ENCODE results near the gene PIKFYVE.
"Not testable (repeated sequence)": the region's sequence is repeated elsewhere in the genome, so short reads cannot be mapped to it uniquely, and the experiment has no call there.

Gene PIKFYVE

DNA sequence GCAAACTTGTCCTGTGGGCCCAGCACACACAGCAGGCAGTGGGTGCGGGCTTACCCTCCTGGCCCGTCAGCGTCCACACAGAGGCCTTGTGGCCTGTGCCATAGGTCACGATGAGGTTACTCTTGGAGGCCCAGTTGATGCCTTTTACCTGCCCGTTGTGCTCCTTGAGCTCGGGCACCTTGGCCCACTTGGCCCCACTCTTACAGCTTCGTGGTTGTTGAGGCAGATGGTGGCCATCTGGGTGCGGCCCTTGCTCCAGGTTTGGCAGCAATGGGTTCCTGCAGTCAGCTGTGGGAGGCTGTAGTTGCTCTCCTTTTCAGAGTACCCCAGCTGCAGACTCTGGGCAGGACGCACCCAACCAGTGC lies 95.0 kb downstream of the PIKFYVE start:
- H3K4me3 Mint-ChIP-seq: no peak overlapping the region
- H3K27me3 Mint-ChIP-seq: no peaks in the 10 kb centered on the region
- no peak overlapping the region for H3K27ac Mint-ChIP-seq (ENCODE audit: low read depth)
- H3K9me3 Mint-ChIP-seq: peaks cover 5% of the 10 kb centered on the region
- peaks cover 8% of the 10 kb centered on the region for H3K36me3 Mint-ChIP-seq (ENCODE audit: insufficient read depth)
- DNase-seq (ENCODE audit: low spot score in 2 of 2): no peak
- no peak for ATAC-seq (replicated peaks; ENCODE audit: extremely low read depth, poor library complexity, severe bottlenecking)
- peaks cover 12% of the 10 kb centered on the region for H3K4me1 Mint-ChIP-seq

- no peaks in the 10 kb centered on the region for H3K36me3 Mint-ChIP-seq (ENCODE audit: insufficient read depth)
- DNase-seq (ENCODE audit: low spot score in 2 of 2) (no peak), ATAC-seq (replicated peaks; ENCODE audit: extremely low read depth, poor library complexity, severe bottlenecking) (no peak)
- H3K9me3 Mint-ChIP-seq: peaks cover 5% of the 10 kb centered on the region
- H3K27me3 Mint-ChIP-seq: no peaks in the 10 kb centered on the region
- H3K4me3 Mint-ChIP-seq: no peak overlapping the region
- no peak overlapping the region for H3K27ac Mint-ChIP-seq (ENCODE audit: low read depth)
- peaks cover 12% of the 10 kb centered on the region for H3K4me1 Mint-ChIP-seq
These were observed 97.4 kb downstream of the PIKFYVE start for GRCh38 chr2:208363485-208363884.

GRCh38 chr2:208366215-208367127 lies 100.4 kb downstream of the PIKFYVE start:
- peaks cover 5% of the 10 kb centered on the region for H3K9me3 Mint-ChIP-seq
- no peak overlapping the region for H3K27ac Mint-ChIP-seq (ENCODE audit: low read depth)
- H3K4me1 Mint-ChIP-seq: peaks cover 12% of the 10 kb centered on the region
- H3K36me3 Mint-ChIP-seq (ENCODE audit: insufficient read depth): no peaks in the 10 kb centered on the region
- H3K27me3 Mint-ChIP-seq: no peaks in the 10 kb centered on the region
- DNase-seq (ENCODE audit: low spot score in 2 of 2): no peak
- ATAC-seq (replicated peaks; ENCODE audit: extremely low read depth, poor library complexity, severe bottlenecking): no peak
- no peak overlapping the region for H3K4me3 Mint-ChIP-seq

DNA sequence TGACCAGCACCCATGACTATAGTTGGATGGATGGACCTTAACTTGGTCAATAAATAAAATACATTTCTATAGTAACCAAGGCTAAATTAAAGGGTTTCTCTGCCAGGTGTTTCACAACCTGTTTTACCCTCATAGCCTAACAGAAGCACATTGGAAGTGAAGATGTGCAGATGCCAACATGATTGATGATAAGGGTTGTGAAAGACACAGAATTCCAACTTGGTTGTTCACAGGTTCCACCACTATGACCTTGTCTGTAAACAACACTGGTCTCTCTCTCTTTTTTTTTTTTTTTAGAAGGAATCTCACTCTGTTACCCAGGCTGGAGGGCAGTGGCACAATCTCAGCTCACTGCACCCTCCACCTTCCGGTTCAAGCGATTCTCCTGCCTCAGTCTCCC lies 103.0 kb downstream of the PIKFYVE start:
- DNase-seq (ENCODE audit: low spot score in 2 of 2): no peak
- peaks cover 4% of the 10 kb centered on the region for H3K4me1 Mint-ChIP-seq
- ATAC-seq (replicated peaks; ENCODE audit: extremely low read depth, poor library complexity, severe bottlenecking): no peak
- H3K9me3 Mint-ChIP-seq: peaks cover 5% of the 10 kb centered on the region
- H3K4me3 Mint-ChIP-seq: no peak overlapping the region
- H3K27me3 Mint-ChIP-seq: no peaks in the 10 kb centered on the region
- H3K27ac Mint-ChIP-seq (ENCODE audit: low read depth): no peak overlapping the region
- H3K36me3 Mint-ChIP-seq (ENCODE audit: insufficient read depth): peaks cover 1% of the 10 kb centered on the region

- ATAC-seq (replicated peaks; ENCODE audit: extremely low read depth, poor library complexity, severe bottlenecking) (no peak), DNase-seq (ENCODE audit: low spot score in 2 of 2) (no peak)
- Mint-ChIP-seq H3K36me3 (ENCODE audit: insufficient read depth) (peaks cover 3% of the 10 kb centered on the region), H3K4me3 (no peak overlapping the region), H3K27me3 (peaks cover 8% of the 10 kb centered on the region), H3K4me1 (no peaks in the 10 kb centered on the region), H3K27ac (ENCODE audit: low read depth) (no peak overlapping the region), H3K9me3 (no peaks in the 10 kb centered on the region)
These were observed 105.0 kb downstream of the PIKFYVE start for GRCh38 chr2:208370881-208371633.

DNA sequence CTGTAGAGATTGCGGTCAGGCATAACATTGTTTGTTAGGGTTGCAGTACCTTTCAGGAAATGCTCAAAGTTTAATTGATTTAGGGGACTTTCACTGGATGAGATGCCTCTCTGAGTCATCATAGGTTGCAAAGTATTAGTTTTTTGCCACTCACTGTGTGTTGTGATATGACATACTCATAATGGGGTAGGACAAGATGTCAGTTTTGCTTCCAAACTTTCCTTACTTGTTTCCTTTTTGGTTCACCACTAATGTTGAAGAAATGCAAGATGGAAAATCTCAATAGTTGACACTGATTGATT lies 105.5 kb downstream of the PIKFYVE start:
- H3K9me3 Mint-ChIP-seq: no peaks in the 10 kb centered on the region
- no peak overlapping the region for H3K4me3 Mint-ChIP-seq
- DNase-seq (ENCODE audit: low spot score in 2 of 2): no peak
- peaks cover 8% of the 10 kb centered on the region for H3K27me3 Mint-ChIP-seq
- no peak for ATAC-seq (replicated peaks; ENCODE audit: extremely low read depth, poor library complexity, severe bottlenecking)
- H3K4me1 Mint-ChIP-seq: no peaks in the 10 kb centered on the region
- peaks cover 3% of the 10 kb centered on the region for H3K36me3 Mint-ChIP-seq (ENCODE audit: insufficient read depth)
- H3K27ac Mint-ChIP-seq (ENCODE audit: low read depth): no peak overlapping the region

DNA sequence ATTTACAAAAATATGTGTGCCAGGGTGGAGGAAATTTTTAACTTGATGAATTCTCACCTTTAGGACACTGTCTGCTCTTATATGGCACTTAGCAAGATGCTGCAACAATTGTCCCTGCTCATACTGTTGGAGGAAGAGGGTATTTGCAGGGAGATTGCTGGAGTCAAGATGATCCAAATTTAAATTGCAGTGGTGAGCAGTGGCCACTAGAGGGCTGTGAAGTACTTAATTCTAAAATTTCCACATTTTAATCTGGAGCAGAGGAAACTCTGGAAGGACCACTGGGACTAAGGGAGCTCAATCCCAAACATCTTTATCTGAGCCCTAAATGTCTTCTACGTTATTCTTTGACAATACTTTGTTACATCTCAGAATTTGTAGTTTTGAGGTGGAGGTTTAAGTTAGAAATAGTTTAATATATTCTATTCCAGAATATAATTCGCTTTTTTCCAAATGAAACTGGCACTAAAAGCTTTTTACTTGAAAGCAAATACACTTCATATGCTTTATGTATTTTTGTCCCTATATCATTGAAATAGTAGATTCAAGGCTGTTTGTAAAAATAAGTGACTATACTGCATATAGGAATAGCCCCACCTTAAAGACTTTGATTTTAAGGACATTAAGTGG lies 107.5 kb downstream of the PIKFYVE start:
- no peaks in the 10 kb centered on the region for H3K9me3 Mint-ChIP-seq
- peaks cover 3% of the 10 kb centered on the region for H3K36me3 Mint-ChIP-seq (ENCODE audit: insufficient read depth)
- H3K27ac Mint-ChIP-seq (ENCODE audit: low read depth): no peak overlapping the region
- H3K4me1 Mint-ChIP-seq: no peaks in the 10 kb centered on the region
- no peak overlapping the region for H3K4me3 Mint-ChIP-seq
- ATAC-seq (replicated peaks; ENCODE audit: extremely low read depth, poor library complexity, severe bottlenecking) (no peak), DNase-seq (ENCODE audit: low spot score in 2 of 2) (no peak)
- H3K27me3 Mint-ChIP-seq: peaks cover 8% of the 10 kb centered on the region

GRCh38 chr2:208375491-208376068 lies 109.5 kb downstream of the PIKFYVE start:
- Mint-ChIP-seq H3K9me3 (no peaks in the 10 kb centered on the region), H3K4me1 (no peaks in the 10 kb centered on the region), H3K4me3 (no peak overlapping the region), H3K27ac (ENCODE audit: low read depth) (no peak overlapping the region), H3K27me3 (peaks cover 15% of the 10 kb centered on the region), H3K36me3 (ENCODE audit: insufficient read depth) (peaks cover 3% of the 10 kb centered on the region)
- no peak for DNase-seq (ENCODE audit: low spot score in 2 of 2)
- no peak for ATAC-seq (replicated peaks; ENCODE audit: extremely low read depth, poor library complexity, severe bottlenecking)

GRCh38 chr2:208377344-208377860 lies 111.3 kb downstream of the PIKFYVE start:
- not testable (repeated sequence) for H3K4me1 Mint-ChIP-seq; ATAC-seq (replicated peaks; ENCODE audit: extremely low read depth, poor library complexity, severe bottlenecking); H3K9me3 Mint-ChIP-seq; H3K36me3 Mint-ChIP-seq (ENCODE audit: insufficient read depth); H3K4me3 Mint-ChIP-seq; H3K27ac Mint-ChIP-seq (ENCODE audit: low read depth); DNase-seq (ENCODE audit: low spot score in 2 of 2)
- peaks cover 26% of the 10 kb centered on the region for H3K27me3 Mint-ChIP-seq

DNA sequence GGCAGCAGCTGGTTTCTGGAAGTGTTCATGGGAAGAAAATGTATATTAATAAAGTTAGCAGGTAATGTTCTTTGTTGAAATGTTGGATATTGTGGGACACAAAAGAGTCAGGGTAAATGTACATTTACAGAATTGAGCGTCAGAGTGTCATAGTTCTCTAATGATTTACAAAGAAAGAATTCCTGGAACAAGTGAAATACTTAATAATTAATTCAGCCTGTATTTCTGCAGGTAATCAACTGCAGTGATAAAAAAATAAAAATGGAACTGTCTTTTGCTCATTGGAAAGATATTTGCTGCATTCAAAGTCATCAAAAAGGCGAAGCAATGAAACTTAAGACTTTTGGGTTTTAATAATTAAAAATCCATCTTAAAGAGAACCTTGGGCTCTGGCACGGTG lies 113.1 kb downstream of the PIKFYVE start:
- H3K4me1 Mint-ChIP-seq: no peaks in the 10 kb centered on the region

GRCh38 chr2:208384637-208385036 lies 118.6 kb downstream of the PIKFYVE start:
- H3K36me3 Mint-ChIP-seq (ENCODE audit: insufficient read depth): peaks cover 1% of the 10 kb centered on the region
- H3K27me3 Mint-ChIP-seq: peaks cover 63% of the 10 kb centered on the region
- H3K27ac Mint-ChIP-seq (ENCODE audit: low read depth): no peak overlapping the region
- H3K4me1 Mint-ChIP-seq: no peaks in the 10 kb centered on the region
- DNase-seq (ENCODE audit: low spot score in 2 of 2): no peak
- no peak for ATAC-seq (replicated peaks; ENCODE audit: extremely low read depth, poor library complexity, severe bottlenecking)
- H3K4me3 Mint-ChIP-seq: no peak overlapping the region
- H3K9me3 Mint-ChIP-seq: no peaks in the 10 kb centered on the region

More for the DNA sequence above, 113.1 kb downstream of the PIKFYVE start:
- ATAC-seq (replicated peaks; ENCODE audit: extremely low read depth, poor library complexity, severe bottlenecking) (no peak), DNase-seq (ENCODE audit: low spot score in 2 of 2) (no peak)
- peaks cover under 1% of the 10 kb centered on the region for H3K36me3 Mint-ChIP-seq (ENCODE audit: insufficient read depth)
- no peaks in the 10 kb centered on the region for H3K9me3 Mint-ChIP-seq
- H3K27ac Mint-ChIP-seq (ENCODE audit: low read depth): no peak overlapping the region
- no peak overlapping the region for H3K4me3 Mint-ChIP-seq
- peaks cover 44% of the 10 kb centered on the region for H3K27me3 Mint-ChIP-seq

DNA sequence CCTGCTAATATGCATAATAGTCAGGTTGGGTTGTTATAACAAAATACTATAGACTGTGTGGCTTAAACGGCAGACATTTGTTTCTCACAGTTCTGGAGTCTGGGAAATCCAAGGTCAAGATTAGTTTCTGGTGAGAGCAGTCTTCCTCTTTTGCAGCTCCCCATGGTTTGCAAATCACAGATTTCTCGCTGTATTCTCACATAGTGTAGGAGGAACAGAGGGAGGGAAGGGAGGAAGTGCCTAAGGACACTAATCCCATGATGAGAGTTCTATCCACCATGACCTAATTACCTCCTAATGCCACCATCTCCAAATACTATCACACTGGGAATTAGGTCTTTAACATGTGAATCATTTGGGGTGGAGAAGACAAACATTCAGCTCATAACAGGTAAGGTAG lies 120.5 kb downstream of the PIKFYVE start:
- ATAC-seq (replicated peaks; ENCODE audit: extremely low read depth, poor library complexity, severe bottlenecking) (no peak), DNase-seq (ENCODE audit: low spot score in 2 of 2) (no peak)
- Mint-ChIP-seq H3K9me3 (no peaks in the 10 kb centered on the region), H3K36me3 (ENCODE audit: insufficient read depth) (peaks cover 1% of the 10 kb centered on the region), H3K27ac (ENCODE audit: low read depth) (no peak overlapping the region), H3K4me3 (no peak overlapping the region), H3K4me1 (no peaks in the 10 kb centered on the region), H3K27me3 (peaks cover 52% of the 10 kb centered on the region)

Measured in central memory CD8-positive, alpha-beta T cell (primary cell).